Measurements from ENCODE around the gene ELP4. TPM values are rescaled to one million over a fixed set of nuclear protein-coding genes. Genes with fewer than 3 reads are reported as not detected.

Gene ELP4
- total RNA-seq, 1 donor from 2014 or later = 19.5 TPM

GRCh38 chr11:31676280-31676982, 166.9 kb downstream of the ELP4 start:
- Mint-ChIP-seq H3K9me3 (peaks cover 6% of the 10 kb centered on the region), H3K4me3 (no peak overlapping the region), H3K27ac (no peak overlapping the region), H3K27me3 (ENCODE audit: low read depth) (no peaks in the 10 kb centered on the region), H3K4me1 (peaks cover 10% of the 10 kb centered on the region), H3K36me3 (peaks cover 5% of the 10 kb centered on the region)
- no peak for DNase-seq (ENCODE audit: low spot score in 2 of 2, unreplicated experiment in 2 of 2)
- TF ChIP-seq CTCF (IDR thresholded peaks at IDR 0.05; ENCODE audit: unreplicated experiment) = no peak

- no peak for TF ChIP-seq CTCF (IDR thresholded peaks at IDR 0.05; ENCODE audit: unreplicated experiment)
- peaks cover 5% of the 10 kb centered on the region for H3K36me3 Mint-ChIP-seq
- DNase-seq (ENCODE audit: low spot score in 2 of 2, unreplicated experiment in 2 of 2) = no peak
- H3K4me3 Mint-ChIP-seq = no peak overlapping the region
- peaks cover 6% of the 10 kb centered on the region for H3K9me3 Mint-ChIP-seq
- no peaks in the 10 kb centered on the region for H3K27me3 Mint-ChIP-seq (ENCODE audit: low read depth)
- H3K4me1 Mint-ChIP-seq = no peaks in the 10 kb centered on the region
- H3K27ac Mint-ChIP-seq = no peak overlapping the region
Measured at GRCh38 chr11:31680770-31681169, 171.2 kb downstream of the ELP4 start.

- Mint-ChIP-seq H3K4me1 (no peaks in the 10 kb centered on the region), H3K9me3 (no peaks in the 10 kb centered on the region), H3K4me3 (no peak overlapping the region), H3K36me3 (no peaks in the 10 kb centered on the region), H3K27ac (no peak overlapping the region), H3K27me3 (ENCODE audit: low read depth) (no peaks in the 10 kb centered on the region)
- DNase-seq (ENCODE audit: low spot score in 2 of 2, unreplicated experiment in 2 of 2) = no peak
- TF ChIP-seq CTCF (IDR thresholded peaks at IDR 0.05; ENCODE audit: unreplicated experiment) = no peak
Measured at GRCh38 chr11:31687256-31687655, 177.7 kb downstream of the ELP4 start.

- no peak for TF ChIP-seq CTCF (IDR thresholded peaks at IDR 0.05; ENCODE audit: unreplicated experiment)
- DNase-seq (ENCODE audit: low spot score in 2 of 2, unreplicated experiment in 2 of 2) = no peak
- no peaks in the 10 kb centered on the region for H3K27me3 Mint-ChIP-seq (ENCODE audit: low read depth)
- H3K36me3 Mint-ChIP-seq = no peaks in the 10 kb centered on the region
- H3K4me3 Mint-ChIP-seq = no peak overlapping the region
- H3K27ac Mint-ChIP-seq = no peak overlapping the region
- H3K4me1 Mint-ChIP-seq = no peaks in the 10 kb centered on the region
- no peaks in the 10 kb centered on the region for H3K9me3 Mint-ChIP-seq
Measured at GRCh38 chr11:31687861-31688260, 178.3 kb downstream of the ELP4 start.

GRCh38 chr11:31689559-31689958, 180.0 kb downstream of the ELP4 start:
- no peak for DNase-seq (ENCODE audit: low spot score in 2 of 2, unreplicated experiment in 2 of 2)
- Mint-ChIP-seq H3K36me3 (peaks cover 2% of the 10 kb centered on the region), H3K27me3 (ENCODE audit: low read depth) (no peaks in the 10 kb centered on the region), H3K27ac (no peak overlapping the region), H3K9me3 (peaks cover 10% of the 10 kb centered on the region), H3K4me1 (no peaks in the 10 kb centered on the region), H3K4me3 (no peak overlapping the region)
- no peak for TF ChIP-seq CTCF (IDR thresholded peaks at IDR 0.05; ENCODE audit: unreplicated experiment)
